NCI-H2081 treated with DMSO at 0.1 percent for 48 hours (cell line): ENCODE measurements around the gene SPATA3.
"Not testable (repeated sequence)": the region's sequence is repeated elsewhere in the genome, so short reads cannot be mapped to it uniquely, and the experiment has no call there.

Experiments
- DNase-seq: peaks from one replicate; lab custom pipeline; 2025; lab: John Stamatoyannopoulos, UW

The SPATA3 gene

GRCh38 chr2:230995821-230996220 is at the start of gene SPATA3:
TSS of gene SPATA3 (plus strand) at chr2:230996121. CDS start at chr2:230996234, 113 bp downstream.
- no peak for DNase-seq

DNA sequence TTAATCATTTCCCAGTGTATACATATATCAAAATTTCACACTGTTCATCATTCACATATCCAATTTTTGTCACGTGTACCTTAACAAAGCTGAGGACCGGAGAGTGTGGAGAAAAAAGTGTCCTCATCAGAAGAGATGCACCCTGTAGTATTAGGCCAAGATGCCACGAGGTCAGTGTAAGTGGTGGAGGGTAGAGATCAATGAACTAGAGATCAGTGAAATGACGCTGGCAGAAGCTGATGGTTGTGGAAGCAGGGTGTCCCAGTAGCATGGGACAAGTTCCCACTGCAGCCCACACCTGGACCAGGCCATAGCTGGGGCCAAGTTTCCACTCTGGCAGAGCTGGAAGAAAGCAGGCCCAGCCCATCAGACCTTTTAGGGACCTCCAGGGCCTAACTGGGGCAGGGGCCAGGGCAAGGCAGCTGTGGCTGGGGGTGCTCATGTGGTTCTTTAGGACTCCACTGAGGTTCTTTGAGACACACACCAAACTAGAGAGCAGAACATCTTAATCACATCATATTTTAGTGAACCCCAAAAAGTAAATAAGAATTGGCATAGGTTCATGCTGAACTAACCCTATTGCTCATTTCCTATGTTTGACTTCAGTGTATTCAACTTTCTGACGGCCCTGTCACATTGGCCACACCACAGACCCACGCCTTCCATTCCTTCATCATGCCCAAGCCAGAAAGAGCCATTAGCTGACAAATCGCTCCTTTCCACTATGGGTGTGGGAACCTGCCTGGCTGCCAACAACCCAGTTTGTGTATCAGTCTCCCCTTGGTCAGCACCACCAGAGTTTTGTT is 49.3 kb upstream of the SPATA3 start:
- DNase-seq, result no peak

GRCh38 chr2:230947235-230947576 is 48.7 kb upstream of the SPATA3 start:
- no peak for DNase-seq

DNA sequence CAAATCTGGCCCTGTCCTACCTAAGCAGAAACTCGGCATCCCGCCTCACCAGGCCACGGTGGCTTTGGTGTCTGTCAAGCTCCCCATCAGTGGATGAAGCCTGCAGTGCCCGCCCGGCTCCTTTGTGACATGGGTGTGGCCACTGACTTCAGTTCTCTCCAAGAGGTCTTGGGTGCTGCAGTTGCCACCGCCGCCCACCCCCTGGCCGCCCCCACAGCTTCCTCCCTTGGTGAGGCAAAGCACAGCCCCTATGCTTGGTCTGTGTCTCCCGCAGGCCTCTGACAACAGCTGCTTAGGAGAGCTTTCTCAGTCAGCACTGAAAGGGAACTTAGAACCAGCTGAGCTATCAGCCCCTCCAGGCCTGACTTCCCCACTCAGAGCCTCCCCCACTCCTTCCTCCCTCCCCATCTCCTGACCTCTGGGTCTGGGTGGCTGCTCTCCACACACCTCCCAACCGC is 48.0 kb upstream of the SPATA3 start:
- DNase-seq, result no peak

- DNase-seq, result no peak
Observed at GRCh38 chr2:230949966-230950873, 45.7 kb upstream of the SPATA3 start.

DNA sequence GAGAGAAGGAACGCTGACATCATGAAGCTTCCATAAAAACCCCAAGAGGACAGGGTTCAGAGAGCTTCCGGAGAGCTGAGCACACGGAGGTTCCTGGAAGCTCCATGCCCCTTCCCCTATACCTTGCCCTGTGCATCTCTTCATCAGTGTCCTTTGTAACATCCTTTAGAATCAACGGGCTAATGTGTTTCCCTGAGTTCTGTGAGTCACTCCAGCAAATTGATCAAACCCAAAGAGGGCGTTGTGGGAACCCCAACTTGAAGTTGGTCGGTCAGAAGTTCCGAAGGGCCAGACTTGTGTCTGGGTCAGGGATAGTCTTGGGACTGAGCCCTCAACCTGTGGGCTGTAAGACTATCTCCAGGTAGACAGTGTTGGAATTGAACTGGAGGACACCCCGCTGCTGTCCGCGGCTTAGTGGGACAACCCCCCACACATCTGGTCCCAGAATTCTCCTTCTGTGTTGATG is 45.0 kb upstream of the SPATA3 start:
- no peak for DNase-seq

GRCh38 chr2:230951396-230951795 is 44.5 kb upstream of the SPATA3 start:
- no peak for DNase-seq

DNA sequence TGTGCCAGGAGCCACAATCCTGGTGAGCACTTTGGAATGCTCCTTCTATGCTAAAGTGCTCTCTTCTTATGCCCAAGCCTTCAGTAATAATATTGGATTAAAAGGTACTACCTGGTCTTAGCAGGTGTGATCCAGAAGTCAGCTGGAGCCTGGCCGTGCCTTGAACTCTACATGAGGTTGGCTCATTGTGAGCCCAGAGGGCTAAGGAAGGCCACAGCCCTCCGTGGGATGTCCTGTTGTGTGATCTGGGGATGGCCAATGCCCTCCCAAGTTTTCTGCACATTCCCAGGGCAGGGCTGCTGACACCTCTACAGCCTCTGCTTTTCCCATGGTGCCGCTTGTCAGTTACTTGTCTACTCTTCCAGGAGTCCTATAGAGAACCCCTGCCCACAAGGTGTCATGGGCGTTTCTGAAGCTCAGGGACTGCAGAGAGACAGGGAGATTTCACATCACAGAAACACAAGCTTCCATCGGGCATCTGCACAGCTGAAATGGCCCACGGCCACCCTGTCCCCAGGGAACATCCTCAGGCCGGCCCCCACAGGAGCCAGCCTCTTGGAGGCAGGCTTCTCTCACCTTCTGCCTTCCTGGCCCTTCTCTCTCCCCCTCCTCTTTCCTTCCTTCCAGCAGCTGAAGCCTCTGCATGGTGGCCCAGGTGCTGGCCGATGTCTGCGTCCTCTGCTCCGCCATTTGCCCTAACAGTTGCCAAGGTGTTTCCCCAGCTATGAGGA is 43.5 kb upstream of the SPATA3 start:
- no peak for DNase-seq

DNA sequence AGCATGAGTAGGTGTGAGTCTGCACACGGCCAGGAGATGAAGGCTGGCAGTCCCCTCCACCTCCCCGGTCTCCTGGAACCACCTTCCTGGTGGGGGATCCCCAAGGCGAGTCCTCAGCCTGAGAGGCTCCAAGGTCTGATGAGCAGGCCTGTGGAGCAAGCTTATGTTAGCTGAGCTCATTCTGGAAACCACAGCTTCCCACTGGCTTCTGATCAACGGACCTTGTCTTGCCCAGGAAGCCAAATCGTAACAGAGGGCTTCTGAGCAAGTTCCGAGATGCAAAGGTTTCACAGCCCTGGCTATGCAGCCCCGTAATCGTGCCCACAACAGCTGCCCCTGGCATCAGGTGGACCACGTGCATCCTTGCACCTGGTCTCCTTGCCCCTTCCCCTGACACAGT is 42.1 kb upstream of the SPATA3 start:
- DNase-seq, result no peak

GRCh38 chr2:230954746-230955145 is 41.2 kb upstream of the SPATA3 start:
- DNase-seq, result no peak

- DNase-seq, result no peak
Observed at GRCh38 chr2:230955163-230955737, 40.7 kb upstream of the SPATA3 start.

GRCh38 chr2:230956827-230957755 is 38.8 kb upstream of the SPATA3 start:
- no peak for DNase-seq

GRCh38 chr2:230957756-230958391 is 38.0 kb upstream of the SPATA3 start:
- DNase-seq, result no peak

DNA sequence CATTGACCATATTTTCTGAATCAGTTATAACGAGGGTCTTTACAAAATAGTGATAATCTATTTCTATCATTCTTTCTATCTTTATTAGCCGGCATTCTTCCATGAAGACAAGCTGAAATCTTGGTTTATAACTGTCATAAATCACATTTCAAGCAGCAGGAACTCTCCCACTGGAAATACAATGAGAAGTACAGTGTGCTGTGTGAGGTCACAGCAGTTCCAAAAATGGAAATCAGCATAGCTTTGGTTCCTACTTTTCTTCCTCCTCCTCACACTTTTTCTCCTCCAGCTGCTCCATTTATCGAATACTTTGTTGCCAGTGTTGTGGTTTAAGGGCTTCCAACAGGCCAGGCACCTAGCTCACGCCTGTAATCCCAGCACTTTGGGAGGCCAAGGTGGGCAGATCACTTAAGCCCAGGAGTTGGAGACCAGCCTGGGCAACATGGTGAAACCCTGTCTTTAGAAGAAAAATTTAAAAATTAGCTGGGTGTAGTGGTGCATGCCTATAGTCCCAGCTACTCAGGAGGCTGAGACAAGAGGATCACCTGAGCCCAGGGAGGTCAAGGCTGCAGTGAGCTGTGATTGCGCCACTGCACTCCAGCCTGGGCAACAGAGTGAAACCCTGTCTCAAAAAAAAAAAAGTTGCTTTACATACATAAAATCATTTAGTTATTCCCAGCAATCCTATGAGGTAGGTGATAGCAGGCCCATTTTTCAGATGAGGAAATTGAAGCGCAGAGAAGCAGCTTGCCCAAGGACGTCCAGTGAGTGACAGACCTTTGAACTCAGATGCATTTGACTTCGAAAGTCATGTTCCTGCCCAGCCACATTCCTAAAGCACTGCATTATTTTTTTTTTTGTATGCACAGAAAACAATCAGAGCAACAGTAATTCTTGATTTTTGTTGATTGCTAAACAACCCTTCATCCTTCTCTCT is 36.8 kb upstream of the SPATA3 start:
- no peak for DNase-seq

DNA sequence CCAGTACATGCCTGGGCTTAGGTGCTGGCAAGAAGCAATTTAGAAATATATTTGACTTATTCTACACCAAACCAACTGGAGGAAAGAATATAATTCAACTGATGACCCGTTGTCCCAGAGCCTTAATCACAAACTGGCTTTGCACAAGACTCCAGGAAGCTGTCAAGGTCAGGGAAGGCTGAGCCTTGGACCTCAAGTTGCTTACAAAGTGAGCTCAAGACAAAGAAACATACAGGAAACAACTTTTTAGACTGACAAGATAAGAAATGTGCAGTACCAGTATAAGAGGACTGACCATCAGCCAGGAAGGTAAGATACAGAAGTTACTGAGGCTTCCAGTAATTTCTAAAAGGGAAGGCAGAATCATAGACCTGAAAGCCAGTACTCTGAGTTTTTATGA is 35.9 kb upstream of the SPATA3 start:
- DNase-seq, result no peak

DNA sequence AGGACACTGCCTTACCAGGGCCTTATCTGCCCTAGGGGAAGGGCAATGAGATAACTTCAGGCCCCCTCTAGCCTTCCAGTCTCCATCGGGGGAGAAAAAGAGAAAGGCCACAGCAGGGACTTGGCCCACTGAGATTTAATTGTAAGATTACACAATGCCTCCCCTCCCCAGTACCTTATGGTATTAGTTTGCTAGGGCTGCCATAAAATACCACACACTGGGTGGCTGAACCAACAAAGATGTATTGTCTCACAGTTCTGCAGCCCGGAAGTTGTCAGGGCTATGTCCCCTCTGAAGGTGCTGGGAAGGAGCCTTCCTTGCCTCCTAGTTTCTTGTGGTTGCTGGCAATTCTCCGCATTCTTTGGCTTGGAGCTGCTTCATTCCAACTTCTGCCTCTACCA is 34.8 kb upstream of the SPATA3 start:
- no peak for DNase-seq

DNA sequence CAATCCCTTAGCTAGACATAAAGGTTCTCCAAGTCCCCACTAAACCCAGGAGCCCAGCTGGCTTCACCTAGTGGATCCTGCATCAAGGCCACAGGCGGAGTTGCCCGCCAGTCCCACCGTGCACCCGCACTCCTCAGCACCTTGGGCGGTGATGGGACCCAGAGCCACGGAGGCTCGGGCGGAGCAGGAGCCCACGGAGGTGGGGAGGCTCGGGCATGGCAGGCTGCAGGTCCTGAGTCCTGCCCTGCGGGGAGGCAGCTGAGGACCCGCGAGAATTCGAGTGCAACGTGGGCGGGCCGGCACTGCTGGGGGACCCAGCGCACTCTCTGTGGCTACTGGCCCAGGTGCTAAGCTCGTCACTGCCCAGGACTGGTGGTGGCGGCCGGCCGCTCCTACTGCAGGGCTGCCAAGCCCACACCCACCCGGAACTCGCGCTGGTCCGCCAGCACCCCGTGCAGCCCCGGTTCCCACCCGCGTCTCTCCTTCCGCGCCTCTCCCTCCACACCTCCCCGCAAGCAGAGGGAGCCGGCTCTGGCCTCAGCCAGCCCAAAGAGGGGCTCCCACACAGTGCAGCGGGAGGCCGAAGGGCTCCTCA is 31.7 kb upstream of the SPATA3 start:
- no peak for DNase-seq

- DNase-seq, result no peak
Observed at GRCh38 chr2:230967113-230967512, 28.8 kb upstream of the SPATA3 start.

GRCh38 chr2:230968314-230968713 is 27.6 kb upstream of the SPATA3 start:
- DNase-seq, result not testable (repeated sequence)
